Mucosa of stomach (tissue), 1 donor: ENCODE results near the gene OGFOD2.
A peak's percentile ranks its signal among the peaks of the same experiment; 100 is the strongest.

Source experiments
- H3K27me3 ChIP-seq: one replicate; pipeline ENCODE4 v1.7.0; 2013; ENCODE audit warnings: mild to moderate bottlenecking, low read length; ENCODE audit not compliant: control insufficient read depth, insufficient read depth
- H3K36me3 ChIP-seq: one replicate; pipeline ENCODE4 v1.7.0; 2013; ENCODE audit warnings: low read length; ENCODE audit not compliant: control insufficient read depth, insufficient read depth
- H3K4me1 ChIP-seq: one replicate; pipeline ENCODE4 v1.7.0; 2013; ENCODE audit warnings: mild to moderate bottlenecking, low read length; ENCODE audit not compliant: control insufficient read depth, insufficient read depth
- H3K4me3 ChIP-seq: one replicate; pipeline ENCODE4 v1.7.0; 2013; ENCODE audit warnings: low read length
- H3K9ac ChIP-seq: one replicate; pipeline ENCODE4 v1.7.0; 2013; ENCODE audit warnings: mild to moderate bottlenecking, low read length, moderate library complexity
- H3K9me3 ChIP-seq: one replicate; pipeline ENCODE4 v1.7.0; 2013; ENCODE audit warnings: mild to moderate bottlenecking, low read length, moderate library complexity; ENCODE audit not compliant: control insufficient read depth
- donor health status: Pancreatic carcinoma.

The OGFOD2 gene

GRCh38 chr12:122943196-122943595 is 31.8 kb upstream of the OGFOD2 start:
- H3K27me3 ChIP-seq, result no peaks in the 10 kb centered on the region
- H3K4me1 ChIP-seq, result peaks cover 68% of the 10 kb centered on the region
- H3K4me3 ChIP-seq, result no peak overlapping the region
- H3K36me3 ChIP-seq, result no peaks in the 10 kb centered on the region
- peak overlapping the region; percentile 29 for H3K9ac ChIP-seq
- H3K9me3 ChIP-seq, result no peaks in the 10 kb centered on the region

DNA sequence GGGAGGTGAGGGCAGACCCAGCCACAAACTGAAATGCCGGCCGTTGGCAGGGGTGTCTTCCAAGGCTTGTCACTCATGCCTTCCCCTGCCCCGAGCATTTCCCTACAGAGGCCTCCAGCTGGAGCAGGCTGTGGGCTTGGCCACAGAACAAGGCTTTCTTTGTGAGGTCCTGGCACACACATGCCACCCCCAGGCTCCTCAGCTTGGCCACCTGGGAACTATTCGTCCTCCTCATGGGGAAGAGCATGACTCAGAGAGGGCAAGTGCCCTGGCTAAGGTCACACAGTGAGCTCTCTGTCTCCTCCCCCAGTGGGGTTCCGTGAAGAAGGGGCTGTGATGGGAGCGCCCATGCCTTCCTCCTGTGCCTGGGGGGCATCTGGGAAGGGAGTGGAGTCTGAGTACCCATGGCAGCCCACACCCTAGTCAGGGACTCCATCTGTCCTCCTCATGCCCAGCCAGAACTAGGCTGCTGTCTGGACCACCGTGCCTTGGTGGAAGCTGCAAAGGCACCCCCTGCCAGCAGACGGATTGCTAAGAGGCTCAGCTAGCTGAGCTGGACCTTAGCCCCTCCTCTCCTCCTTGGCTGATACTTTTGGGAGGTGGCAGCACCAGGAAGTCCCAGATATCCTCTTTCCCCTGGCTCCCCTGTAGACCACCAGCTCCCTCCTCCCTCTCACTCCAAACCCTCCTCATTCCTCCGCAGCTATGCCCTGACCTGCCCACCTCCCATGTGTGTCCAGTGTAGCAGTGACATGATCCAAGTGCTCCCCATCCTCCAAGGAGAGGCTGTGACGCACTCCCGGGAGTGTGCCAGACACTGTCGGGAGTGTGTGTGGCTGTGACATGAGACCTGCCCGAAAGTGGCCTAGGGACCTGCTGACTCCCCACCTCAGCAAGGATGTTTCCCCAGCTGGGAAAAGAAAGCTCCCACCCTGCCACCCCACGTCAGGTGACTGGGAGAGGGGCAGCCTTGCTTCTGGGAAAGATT is 30.1 kb upstream of the OGFOD2 start:
- no peaks in the 10 kb centered on the region for H3K9me3 ChIP-seq
- no peaks in the 10 kb centered on the region for H3K27me3 ChIP-seq
- H3K36me3 ChIP-seq, result no peaks in the 10 kb centered on the region
- H3K4me1 ChIP-seq, result peaks cover 77% of the 10 kb centered on the region
- H3K9ac ChIP-seq, result no peak overlapping the region
- H3K4me3 ChIP-seq, result no peak overlapping the region

DNA sequence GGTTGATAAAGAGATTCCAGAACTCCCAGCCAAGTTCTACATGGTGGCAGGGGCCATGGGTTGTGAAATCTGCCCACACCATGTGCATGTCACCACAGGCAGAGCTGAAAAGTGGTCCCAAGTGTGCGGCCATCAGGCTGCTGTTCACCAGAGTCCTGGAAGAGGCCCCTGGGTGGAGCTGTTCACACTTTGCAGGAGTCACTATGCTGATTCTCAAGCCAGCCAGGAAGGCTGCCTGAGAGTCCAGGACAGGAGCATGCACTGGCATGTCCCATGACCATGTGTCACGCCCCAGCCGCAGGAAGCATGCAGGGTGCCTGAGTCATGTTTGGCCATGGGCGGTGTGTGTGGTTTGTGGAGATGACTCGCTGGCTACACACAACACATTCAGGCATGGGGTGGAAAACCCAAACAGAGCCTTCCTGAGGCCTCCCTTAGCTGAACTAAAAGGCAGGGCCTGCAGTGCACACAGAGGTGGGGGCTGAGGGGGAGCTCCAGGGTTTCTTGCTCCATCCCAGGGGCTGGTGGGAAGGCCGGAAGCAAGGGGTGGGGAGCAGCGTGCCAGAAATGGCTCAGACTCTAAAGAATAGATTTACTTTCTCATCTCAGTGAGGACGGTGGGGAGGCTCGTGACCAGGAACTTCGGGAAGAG is 28.2 kb upstream of the OGFOD2 start:
- H3K27me3 ChIP-seq, result no peaks in the 10 kb centered on the region
- no peaks in the 10 kb centered on the region for H3K9me3 ChIP-seq
- peak overlapping the region; percentile 56 for H3K9ac ChIP-seq
- H3K4me1 ChIP-seq, result peaks cover 81% of the 10 kb centered on the region
- no peak overlapping the region for H3K4me3 ChIP-seq
- no peaks in the 10 kb centered on the region for H3K36me3 ChIP-seq

- no peak overlapping the region for H3K4me3 ChIP-seq
- H3K36me3 ChIP-seq, result no peaks in the 10 kb centered on the region
- peak overlapping the region; percentile 56 for H3K9ac ChIP-seq
- H3K4me1 ChIP-seq, result peaks cover 84% of the 10 kb centered on the region
- H3K27me3 ChIP-seq, result no peaks in the 10 kb centered on the region
- H3K9me3 ChIP-seq, result no peaks in the 10 kb centered on the region
Observed at GRCh38 chr12:122947352-122947792, 27.7 kb upstream of the OGFOD2 start.

DNA sequence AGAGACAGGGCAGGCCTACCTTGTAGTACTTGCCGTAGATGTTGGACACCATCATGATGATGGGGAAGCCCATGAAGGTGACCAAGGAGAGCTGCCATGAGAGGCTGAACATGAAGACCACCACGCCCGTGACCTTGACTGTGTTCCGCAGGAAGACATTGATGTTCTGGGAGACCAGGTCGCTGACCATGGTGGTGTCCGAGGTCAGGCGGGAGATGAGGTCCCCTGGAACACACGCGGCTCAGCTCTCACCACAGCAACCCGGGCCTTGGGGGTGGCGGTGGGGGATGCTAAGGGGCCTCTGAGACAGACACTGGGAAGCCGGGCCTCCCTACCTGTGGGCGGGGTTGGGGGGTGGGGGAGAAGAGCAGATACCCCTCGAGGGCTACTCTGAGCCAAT is 26.4 kb upstream of the OGFOD2 start:
- no peak overlapping the region for H3K4me3 ChIP-seq
- no peaks in the 10 kb centered on the region for H3K27me3 ChIP-seq
- no peaks in the 10 kb centered on the region for H3K9me3 ChIP-seq
- peaks cover 74% of the 10 kb centered on the region for H3K4me1 ChIP-seq
- no peak overlapping the region for H3K9ac ChIP-seq
- no peaks in the 10 kb centered on the region for H3K36me3 ChIP-seq

DNA sequence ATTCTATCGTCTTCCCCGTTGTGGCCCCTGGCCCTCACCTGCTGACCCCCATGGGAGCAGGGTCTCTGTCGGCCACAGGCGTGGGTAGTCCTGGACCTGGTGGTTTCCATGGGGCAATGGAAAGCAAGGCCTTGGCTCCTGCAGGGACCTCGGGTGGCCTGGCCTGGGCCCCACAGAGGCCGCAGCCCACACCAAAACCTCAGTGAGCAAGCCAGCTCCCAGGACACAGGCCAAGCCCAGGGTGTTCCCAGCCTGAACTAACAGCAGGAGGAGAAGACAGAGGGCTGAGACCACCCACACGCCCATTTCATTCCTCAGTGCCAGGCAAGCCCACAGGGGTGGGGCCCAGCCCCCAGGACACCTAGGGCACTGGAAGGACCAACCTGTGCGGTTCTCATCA is 25.6 kb upstream of the OGFOD2 start:
- Histone ChIP-seq H3K4me1 (peaks cover 66% of the 10 kb centered on the region), H3K36me3 (no peaks in the 10 kb centered on the region), H3K9me3 (no peaks in the 10 kb centered on the region), H3K4me3 (no peak overlapping the region), H3K9ac (no peak overlapping the region), H3K27me3 (no peaks in the 10 kb centered on the region)

DNA sequence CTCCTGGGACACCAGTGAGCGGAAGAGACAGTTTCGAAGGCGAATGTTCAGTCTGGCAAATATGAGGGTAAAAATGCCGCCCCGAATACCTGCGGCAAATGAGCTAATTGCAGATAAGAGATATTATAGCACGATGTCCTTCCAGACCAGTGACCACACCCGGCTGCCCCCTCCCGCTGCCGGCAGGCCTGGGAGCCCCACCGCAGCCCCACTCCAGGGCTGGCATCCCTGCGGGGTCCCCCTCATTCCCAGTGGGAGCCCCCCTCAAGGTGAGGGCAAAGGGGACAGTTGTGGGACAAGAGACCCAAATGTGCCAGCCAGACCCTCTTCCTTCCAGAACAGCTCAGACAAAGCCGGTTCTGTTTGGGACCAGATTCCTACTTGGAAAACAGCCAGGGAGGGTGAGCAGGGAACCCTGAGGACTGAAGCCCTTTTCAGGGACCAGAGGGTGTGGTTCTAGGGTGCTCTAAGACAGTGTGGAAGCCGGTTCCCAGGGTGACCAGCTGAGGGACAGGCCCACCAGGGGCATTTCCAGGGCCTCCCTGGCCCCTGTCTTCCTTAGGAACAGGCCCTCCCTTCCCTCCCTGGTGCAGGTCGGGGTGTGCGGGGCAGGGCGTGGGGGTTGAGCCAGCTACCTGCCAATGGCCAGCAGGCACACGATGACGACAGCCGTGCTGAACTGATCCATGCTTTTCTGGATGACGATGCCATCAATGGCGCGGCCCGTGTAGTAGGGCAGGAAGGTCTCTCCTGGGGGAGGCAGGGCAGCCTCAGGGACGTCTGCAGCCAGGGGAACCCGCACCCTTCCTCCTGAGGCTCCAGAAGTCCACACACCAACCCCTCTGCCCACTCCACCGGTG is 25.0 kb upstream of the OGFOD2 start:
- Histone ChIP-seq H3K9ac (peak overlapping the region; percentile 13), H3K36me3 (no peaks in the 10 kb centered on the region), H3K9me3 (no peaks in the 10 kb centered on the region), H3K4me1 (peaks cover 60% of the 10 kb centered on the region), H3K27me3 (no peaks in the 10 kb centered on the region), H3K4me3 (no peak overlapping the region)

GRCh38 chr12:122951406-122951805 is 23.6 kb upstream of the OGFOD2 start:
- Histone ChIP-seq H3K4me3 (no peak overlapping the region), H3K27me3 (no peaks in the 10 kb centered on the region), H3K9ac (peak overlapping the region; percentile 19), H3K9me3 (no peaks in the 10 kb centered on the region), H3K36me3 (no peaks in the 10 kb centered on the region), H3K4me1 (peaks cover 49% of the 10 kb centered on the region)

DNA sequence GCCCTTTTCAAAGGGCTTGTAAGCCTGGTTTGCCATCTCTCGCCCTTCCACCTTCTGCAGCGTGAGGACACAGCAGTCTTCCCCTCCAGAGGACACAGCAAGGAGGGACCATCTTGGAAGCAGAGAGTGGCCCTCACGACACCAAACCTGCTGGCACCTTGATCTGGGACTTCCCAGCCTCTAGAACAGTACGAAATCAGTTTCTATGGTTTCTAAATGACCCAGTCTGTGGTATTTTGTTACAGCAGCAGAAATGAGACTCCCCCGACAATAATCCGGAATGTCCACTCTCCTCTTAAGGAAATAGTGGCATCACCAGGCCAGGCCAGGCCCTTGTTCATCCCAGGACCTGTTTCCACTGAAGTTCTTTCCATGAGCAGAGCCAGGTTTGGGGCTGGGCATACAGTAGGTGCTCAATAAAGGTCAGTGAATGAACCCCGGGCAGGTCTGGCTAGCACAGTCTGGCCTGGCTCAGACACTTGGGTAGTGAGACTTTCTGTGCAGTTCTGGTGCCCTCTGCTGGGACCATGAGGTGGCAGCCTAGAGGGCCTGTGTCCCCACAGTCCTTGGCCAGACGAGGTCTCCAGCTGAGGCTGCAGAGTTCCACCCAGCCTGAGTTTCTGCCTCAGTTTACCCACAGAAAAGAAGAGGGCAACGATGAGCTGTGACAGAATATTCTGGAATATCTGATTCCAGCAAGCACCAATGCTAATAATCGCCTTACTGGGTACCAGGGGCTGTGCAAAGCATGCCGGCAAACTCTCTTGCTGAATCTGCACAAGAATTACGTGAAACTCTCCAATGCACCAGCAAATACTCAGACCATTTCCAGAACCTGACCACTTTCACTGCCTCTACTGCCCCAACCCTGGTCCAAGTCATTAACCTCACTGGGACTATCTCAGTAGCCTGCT is 22.8 kb upstream of the OGFOD2 start:
- no peaks in the 10 kb centered on the region for H3K27me3 ChIP-seq
- peak overlapping the region; percentile 19 for H3K9ac ChIP-seq

GRCh38 chr12:122955156-122955555 is 19.9 kb upstream of the OGFOD2 start:
- H3K9ac ChIP-seq, result no peak overlapping the region
- no peaks in the 10 kb centered on the region for H3K36me3 ChIP-seq
- H3K4me1 ChIP-seq, result peaks cover 19% of the 10 kb centered on the region
- H3K27me3 ChIP-seq, result no peaks in the 10 kb centered on the region
- no peak overlapping the region for H3K4me3 ChIP-seq
- no peaks in the 10 kb centered on the region for H3K9me3 ChIP-seq

More for the DNA sequence above, 22.8 kb upstream of the OGFOD2 start:
- Histone ChIP-seq H3K4me3 (no peak overlapping the region), H3K9me3 (no peaks in the 10 kb centered on the region), H3K36me3 (no peaks in the 10 kb centered on the region), H3K4me1 (peaks cover 40% of the 10 kb centered on the region)

DNA sequence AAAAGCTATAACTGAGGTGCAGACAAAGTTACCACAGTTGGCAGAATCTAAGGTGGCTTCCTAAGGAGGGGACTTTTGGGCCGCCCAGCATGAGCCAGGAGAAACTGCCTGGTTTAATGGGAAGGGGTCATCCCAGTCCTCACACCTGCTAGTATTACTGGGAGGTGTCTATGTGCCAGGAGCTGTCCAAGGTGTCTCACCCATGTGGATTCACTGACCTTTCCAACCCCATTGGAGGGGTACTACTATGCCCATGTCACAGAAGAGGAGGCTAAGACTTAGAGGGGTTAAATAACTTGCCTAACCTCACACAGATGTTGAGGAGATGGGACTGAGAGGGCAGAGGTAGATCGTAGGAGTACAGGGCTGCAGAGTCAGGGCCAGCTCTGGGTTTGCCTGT is 19.0 kb upstream of the OGFOD2 start:
- Histone ChIP-seq H3K4me3 (no peak overlapping the region), H3K36me3 (no peaks in the 10 kb centered on the region), H3K9me3 (no peaks in the 10 kb centered on the region), H3K4me1 (peaks cover 11% of the 10 kb centered on the region), H3K27me3 (no peaks in the 10 kb centered on the region), H3K9ac (no peak overlapping the region)
